ENCODE measurements around the gene MISP. TPM values are rescaled to one million over a fixed set of nuclear protein-coding genes. Genes with fewer than 3 reads are reported as not detected.

The MISP gene
- total and polyA plus RNA-seq, 7 donors, result 0.36 to 456 (median 289) TPM; not detected in 3

- TF ChIP-seq POLR2A (IDR thresholded peaks at IDR 0.05), result no peak
- no peak for TF ChIP-seq CTCF (IDR thresholded peaks at IDR 0.05)
- no peak for TF ChIP-seq POLR2AphosphoS5 (IDR thresholded peaks at IDR 0.05)
- TF ChIP-seq EP300 (IDR thresholded peaks at IDR 0.05), result no peak
- DNase-seq, result no peak
- H3K27me3 ChIP-seq, result no peaks in the 10 kb centered on the region
- H3K4me3 ChIP-seq, result no peak overlapping the region
- H3K4me1 ChIP-seq, result no peaks in the 10 kb centered on the region
- no peaks in the 10 kb centered on the region for H3K9me3 ChIP-seq
- peaks cover 34 to 54% (median 48%) of the 10 kb centered on the region in 4 donors for H3K36me3 ChIP-seq
- intact Hi-C loops (cut with DNase I), result no loop called here
- WGBS, 2 donors, result 94 to 98% methylated on average over 72 of the region's 72 CpGs
- H3K27ac ChIP-seq, result no peak overlapping the region
Measured at GRCh38 chr19:812747-813218, 61.9 kb downstream of the MISP start.

- TF ChIP-seq CTCF (IDR thresholded peaks at IDR 0.05) (no peak), POLR2A (IDR thresholded peaks at IDR 0.05) (no peak), POLR2AphosphoS5 (IDR thresholded peaks at IDR 0.05) (no peak), EP300 (IDR thresholded peaks at IDR 0.05) (no peak)
- Histone ChIP-seq H3K27ac (no peak overlapping the region), H3K4me3 (no peak overlapping the region), H3K4me1 (no peaks in the 10 kb centered on the region), H3K27me3 (no peaks in the 10 kb centered on the region), H3K9me3 (no peaks in the 10 kb centered on the region), H3K36me3 (peaks cover 27 to 47% (median 41%) of the 10 kb centered on the region in 4 donors)
- intact Hi-C loops (cut with DNase I), result no loop called here
- DNase-seq, result no peak
- WGBS, 2 donors, result 92 to 94% methylated on average over 87 of the region's 87 CpGs
Measured at GRCh38 chr19:813219-814151, 62.6 kb downstream of the MISP start.

Small RNAs within 50 kb of the gene (small RNA-seq; reads per million reads assigned to genes)
- 0 reads per million in 3 donors for gene MIR3187

Other genes with a start within 250 kb of the MISP start
- 10 to 100 TPM; 36.3 to 78.8 (median 46.6) TPM for gene TPGS1, start 243.6 kb upstream of the MISP start, total RNA-seq
- gene TPGS1, start 243.6 kb upstream of the MISP start, polyA plus RNA-seq, result 10 to 100 TPM; 14.3 to 23.6 (median 20.4) TPM
- 100 to 1,000 TPM in 2 of 4 donors, 10 to 100 TPM in 2; 74.9 to 152 (median 95.1) TPM for gene CDC34, start 219.4 kb upstream of the MISP start, total RNA-seq
- gene CDC34, start 219.4 kb upstream of the MISP start, polyA plus RNA-seq, result 100 to 1,000 TPM in 1 of 3 donors, 10 to 100 TPM in 2; 79.2 to 110 (median 96.7) TPM
- under 1 TPM in 1 of 4 donors, not detected in 3; 0.49 TPM for gene GZMM, start 207.1 kb upstream of the MISP start, total RNA-seq
- 10 to 100 TPM in 1 of 3 donors, not detected in 2; 11.2 TPM for gene GZMM, start 207.1 kb upstream of the MISP start, polyA plus RNA-seq
- gene BSG, start 178.5 kb upstream of the MISP start, total RNA-seq, result 100 to 1,000 TPM; 423 to 500 (median 482) TPM
- gene BSG, start 178.5 kb upstream of the MISP start, polyA plus RNA-seq, result 100 to 1,000 TPM; 218 to 715 (median 309) TPM
- gene HCN2, start 161.2 kb upstream of the MISP start, total RNA-seq, result under 1 TPM in 3 of 4 donors, not detected in 1; 0.36 to 0.55 (median 0.54) TPM
- gene HCN2, start 161.2 kb upstream of the MISP start, polyA plus RNA-seq, result under 1 TPM in 2 of 3 donors, not detected in 1; 0.23 to 0.39 TPM
- 10 to 100 TPM; 18.2 to 26.3 (median 22.3) TPM for gene POLRMT, start 117.6 kb upstream of the MISP start, total RNA-seq
- gene POLRMT, start 117.6 kb upstream of the MISP start, polyA plus RNA-seq, result 10 to 100 TPM; 16.8 to 63.0 (median 30.3) TPM
- gene FGF22, start 111.2 kb upstream of the MISP start, total RNA-seq, result 1 to 10 TPM in 1 of 4 donors, under 1 TPM in 1, not detected in 2; 0.99 to 1.7 TPM
- under 1 TPM in 1 of 3 donors, not detected in 2; 0.20 TPM for gene FGF22, start 111.2 kb upstream of the MISP start, polyA plus RNA-seq
- gene RNF126, start 87.9 kb upstream of the MISP start, total RNA-seq, result 10 to 100 TPM; 39.2 to 57.1 (median 55.5) TPM
- 10 to 100 TPM; 33.5 to 58.8 (median 35.4) TPM for gene RNF126, start 87.9 kb upstream of the MISP start, polyA plus RNA-seq
- gene FSTL3, start 74.7 kb upstream of the MISP start, total RNA-seq, result 100 to 1,000 TPM in 2 of 4 donors, 10 to 100 TPM in 2; 35.7 to 118 (median 107) TPM
- 10 to 100 TPM in 1 of 3 donors, 1 to 10 TPM in 2; 1.6 to 17.8 (median 6.0) TPM for gene FSTL3, start 74.7 kb upstream of the MISP start, polyA plus RNA-seq
- gene PRSS57, start 55.7 kb upstream of the MISP start, total RNA-seq, result not detected
- under 1 TPM in 1 of 3 donors, not detected in 2; 0.15 TPM for gene PRSS57, start 55.7 kb upstream of the MISP start, polyA plus RNA-seq
- gene PALM, start 42.2 kb upstream of the MISP start, total RNA-seq, result 10 to 100 TPM; 30.4 to 91.4 (median 35.9) TPM
- gene PALM, start 42.2 kb upstream of the MISP start, polyA plus RNA-seq, result 10 to 100 TPM in 2 of 3 donors, 1 to 10 TPM in 1; 3.0 to 21.0 (median 12.5) TPM
- 10 to 100 TPM; 53.8 to 94.5 (median 71.7) TPM for gene PTBP1, start 46.3 kb downstream of the MISP start, total RNA-seq
- 100 to 1,000 TPM in 2 of 3 donors, 10 to 100 TPM in 1; 78.7 to 154 (median 101) TPM for gene PTBP1, start 46.3 kb downstream of the MISP start, polyA plus RNA-seq
- gene PLPPR3, start 70.8 kb downstream of the MISP start, total RNA-seq, result not detected
- under 1 TPM in 1 of 3 donors, not detected in 2; 0.07 TPM for gene PLPPR3, start 70.8 kb downstream of the MISP start, polyA plus RNA-seq
- gene AZU1, start 76.7 kb downstream of the MISP start, total RNA-seq, result 1 to 10 TPM in 1 of 4 donors, under 1 TPM in 1, not detected in 2; 0.36 to 1.1 TPM
- under 1 TPM in 1 of 3 donors, not detected in 2; 0.03 TPM for gene AZU1, start 76.7 kb downstream of the MISP start, polyA plus RNA-seq
- gene PRTN3, start 89.9 kb downstream of the MISP start, total RNA-seq, result not detected
- gene PRTN3, start 89.9 kb downstream of the MISP start, polyA plus RNA-seq, result not detected
- gene ELANE, start 101.2 kb downstream of the MISP start, total RNA-seq, result 1 to 10 TPM in 3 of 4 donors, not detected in 1; 1.4 to 3.6 (median 2.3) TPM
- under 1 TPM in 1 of 3 donors, not detected in 2; 0.64 TPM for gene ELANE, start 101.2 kb downstream of the MISP start, polyA plus RNA-seq
- 100 to 1,000 TPM; 131 to 830 (median 457) TPM for gene CFD, start 108.6 kb downstream of the MISP start, total RNA-seq
- 100 to 1,000 TPM in 2 of 3 donors, 10 to 100 TPM in 1; 29.1 to 329 (median 101) TPM for gene CFD, start 108.6 kb downstream of the MISP start, polyA plus RNA-seq
- 10 to 100 TPM; 22.4 to 33.2 (median 25.6) TPM for gene MED16, start 142.1 kb downstream of the MISP start, total RNA-seq
- gene MED16, start 142.1 kb downstream of the MISP start, polyA plus RNA-seq, result 10 to 100 TPM; 36.1 to 62.5 (median 51.7) TPM
- not detected for gene RNU6-9, start 142.4 kb downstream of the MISP start, total RNA-seq
- not detected for gene RNU6-9, start 142.4 kb downstream of the MISP start, polyA plus RNA-seq
- 10 to 100 TPM; 21.4 to 37.2 (median 27.7) TPM for gene R3HDM4, start 162.1 kb downstream of the MISP start, total RNA-seq
- 10 to 100 TPM; 30.5 to 85.3 (median 33.0) TPM for gene R3HDM4, start 162.1 kb downstream of the MISP start, polyA plus RNA-seq
- not detected for gene KISS1R, start 166.2 kb downstream of the MISP start, total RNA-seq
- under 1 TPM in 1 of 3 donors, not detected in 2; 0.13 TPM for gene KISS1R, start 166.2 kb downstream of the MISP start, polyA plus RNA-seq
- gene ARID3A, start 174.9 kb downstream of the MISP start, total RNA-seq, result 10 to 100 TPM in 1 of 4 donors, 1 to 10 TPM in 3; 3.1 to 11.6 (median 4.3) TPM
- gene ARID3A, start 174.9 kb downstream of the MISP start, polyA plus RNA-seq, result 1 to 10 TPM; 1.4 to 6.0 (median 1.8) TPM
- gene WDR18, start 233.2 kb downstream of the MISP start, total RNA-seq, result 10 to 100 TPM; 14.3 to 33.1 (median 30.4) TPM
- gene WDR18, start 233.2 kb downstream of the MISP start, polyA plus RNA-seq, result 10 to 100 TPM; 22.4 to 65.8 (median 43.8) TPM
- gene GRIN3B, start 249.3 kb downstream of the MISP start, total RNA-seq, result under 1 TPM in 1 of 4 donors, not detected in 3; 0.14 TPM
- gene GRIN3B, start 249.3 kb downstream of the MISP start, polyA plus RNA-seq, result under 1 TPM in 1 of 3 donors, not detected in 2; 0.04 TPM